Left forelimb (tissue), 1 donor: ENCODE results near the gene DHRS12.

Experiments
- DNase-seq: peaks from one replicate; pipeline ENCODE4 v3.0.0-alpha.2; 2018; ENCODE audit warnings: low spot score

Gene DHRS12

DNA sequence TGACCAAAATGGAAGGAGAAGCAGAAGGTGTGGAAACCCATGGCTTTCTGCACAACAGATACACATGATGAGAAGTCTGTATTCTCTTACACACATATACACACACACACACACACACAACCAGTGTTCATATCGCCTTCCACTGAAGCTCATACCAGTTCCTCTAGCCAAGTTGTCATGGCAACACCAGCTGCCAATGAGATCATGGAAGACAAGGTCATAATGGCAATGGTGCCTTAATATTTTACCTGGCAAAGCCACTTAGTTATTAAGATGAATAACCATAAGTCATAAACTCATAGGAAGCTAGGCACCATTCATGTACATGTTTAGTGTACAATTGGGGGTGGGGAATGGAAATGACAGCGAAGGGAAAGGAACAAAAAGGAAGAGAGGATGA, 2.6 kb upstream of the DHRS12 start:
- DNase-seq: no peak

GRCh38 chr13:51805925-51806324, 2.0 kb upstream of the DHRS12 start:
- DNase-seq: no peak

DNA sequence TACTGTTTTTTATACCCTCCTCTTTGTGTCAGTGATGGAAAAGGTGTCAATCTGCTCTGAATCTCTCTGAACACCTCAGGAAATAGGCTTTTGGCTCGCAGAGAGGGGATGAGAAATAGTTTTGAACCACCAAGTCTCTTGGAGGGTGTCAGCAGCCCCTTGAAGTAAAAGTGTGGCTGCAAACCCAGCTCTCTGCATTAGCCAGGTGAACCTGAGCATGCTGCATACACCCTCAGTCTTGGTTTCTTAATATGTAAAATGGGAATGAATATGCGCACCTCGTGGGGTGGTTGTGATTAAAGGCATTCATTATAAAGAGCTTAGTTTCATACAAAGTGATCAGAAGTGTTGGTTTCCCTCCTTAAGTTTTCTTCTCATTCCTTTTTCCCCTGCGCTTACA, 1.4 kb upstream of the DHRS12 start:
- no peak for DNase-seq

DNA sequence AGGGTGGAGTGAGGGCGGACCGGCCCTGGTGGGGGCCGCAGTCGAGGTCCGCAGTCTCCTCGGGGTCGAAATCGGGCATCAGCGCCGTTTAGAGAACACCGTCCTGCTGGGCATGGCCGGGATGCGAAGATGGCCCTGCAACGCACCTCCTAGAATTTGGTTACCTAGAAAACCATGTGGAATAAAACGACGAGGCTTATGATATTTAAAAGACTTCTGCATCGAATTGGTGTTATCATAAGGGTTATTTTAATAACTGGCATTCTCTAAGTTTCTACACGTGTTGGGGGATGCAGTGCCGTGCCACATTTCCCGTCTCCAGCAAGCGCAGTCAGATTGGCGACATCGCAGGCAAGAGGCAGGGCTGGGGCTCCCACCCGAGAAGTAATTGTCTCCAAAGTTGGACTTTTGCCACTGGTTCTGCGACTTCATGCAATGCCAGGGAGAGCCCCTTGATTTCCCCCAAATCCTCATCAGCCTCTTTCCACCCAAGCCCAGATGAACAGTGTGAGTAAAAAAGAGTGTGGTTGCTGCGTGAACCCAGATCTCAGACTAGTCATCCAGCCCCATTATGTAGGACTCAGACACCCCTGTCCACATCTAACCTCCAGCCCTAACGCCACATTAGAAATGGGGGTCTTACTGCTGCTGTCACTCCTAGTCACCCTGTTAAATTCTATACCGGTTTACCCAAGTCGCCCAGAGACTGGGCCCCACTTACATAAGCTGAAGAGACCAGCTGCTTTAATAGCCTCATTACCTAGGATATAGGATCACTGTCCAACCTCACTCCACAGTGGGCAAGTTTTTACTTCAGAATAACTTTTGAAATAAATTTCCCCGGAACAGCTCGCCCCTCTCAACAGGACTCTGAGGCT, 571 bp upstream of the DHRS12 start:
- no peak for DNase-seq

DNA sequence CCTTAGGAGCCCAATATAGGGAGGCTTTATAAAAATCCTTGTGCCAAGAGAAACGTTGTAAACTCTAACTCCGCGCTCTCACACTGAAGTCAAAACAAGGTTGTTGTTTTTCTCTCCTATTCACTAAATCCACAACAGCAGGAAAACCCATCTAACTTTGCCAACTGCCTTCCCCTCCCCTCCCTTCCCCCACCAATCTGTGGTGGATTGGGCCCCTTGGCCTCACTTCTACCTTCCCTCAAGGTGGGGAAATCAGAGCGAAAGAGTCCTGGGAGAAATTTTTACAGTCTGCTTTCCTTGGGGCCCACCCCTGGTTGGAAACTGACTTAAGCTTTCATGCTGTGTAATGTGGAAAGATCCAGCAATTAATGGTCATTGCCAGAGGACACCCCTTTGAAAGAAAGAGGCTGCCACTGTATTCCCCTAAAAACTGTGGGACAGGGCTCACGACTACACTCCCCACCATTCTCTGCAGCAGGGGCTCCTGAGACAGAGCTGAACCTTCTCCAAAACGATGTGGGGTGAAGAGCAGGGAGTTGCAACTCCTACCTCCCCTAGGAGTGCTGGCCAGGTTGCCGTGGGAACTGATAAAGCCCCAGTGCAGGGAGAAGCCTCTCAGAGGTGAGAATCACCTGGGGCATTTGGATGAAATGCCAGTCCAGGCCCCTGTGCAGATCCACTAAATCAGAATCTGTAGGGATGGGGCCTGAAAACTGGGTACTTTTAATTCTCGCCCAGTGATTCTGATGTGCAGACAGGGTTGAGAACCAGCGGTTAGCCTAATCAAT, 1.1 kb downstream of the DHRS12 start:
- DNase-seq: no peak

DNA sequence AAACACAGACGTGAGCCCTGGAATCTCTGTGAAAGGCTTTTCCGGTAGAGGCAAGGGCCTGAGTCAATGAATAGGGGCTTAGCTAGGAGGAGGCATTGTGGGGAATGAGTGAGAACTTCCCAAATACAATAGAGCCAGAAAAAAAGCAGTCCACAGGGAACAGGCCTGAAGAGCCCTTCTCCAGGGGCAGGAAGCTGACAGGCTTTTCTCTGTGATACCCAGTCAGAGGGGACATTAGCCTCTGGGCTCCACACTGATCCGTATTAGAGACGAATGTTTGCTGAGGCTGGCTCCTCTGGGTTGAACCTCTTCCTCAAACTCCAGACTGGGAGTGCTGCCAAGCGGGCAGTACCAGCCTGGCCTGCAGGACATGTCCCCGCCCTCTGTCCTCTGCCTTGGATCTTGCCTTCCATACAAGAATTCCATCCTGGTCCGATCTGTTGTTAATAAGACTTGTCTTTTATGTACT, 2.3 kb downstream of the DHRS12 start:
- DNase-seq: no peak

GRCh38 chr13:51800486-51800885, 3.5 kb downstream of the DHRS12 start:
- DNase-seq: no peak

GRCh38 chr13:51799261-51799660, 4.7 kb downstream of the DHRS12 start:
- no peak for DNase-seq

GRCh38 chr13:51797664-51798488, 6.1 kb downstream of the DHRS12 start:
- no peak for DNase-seq

DNA sequence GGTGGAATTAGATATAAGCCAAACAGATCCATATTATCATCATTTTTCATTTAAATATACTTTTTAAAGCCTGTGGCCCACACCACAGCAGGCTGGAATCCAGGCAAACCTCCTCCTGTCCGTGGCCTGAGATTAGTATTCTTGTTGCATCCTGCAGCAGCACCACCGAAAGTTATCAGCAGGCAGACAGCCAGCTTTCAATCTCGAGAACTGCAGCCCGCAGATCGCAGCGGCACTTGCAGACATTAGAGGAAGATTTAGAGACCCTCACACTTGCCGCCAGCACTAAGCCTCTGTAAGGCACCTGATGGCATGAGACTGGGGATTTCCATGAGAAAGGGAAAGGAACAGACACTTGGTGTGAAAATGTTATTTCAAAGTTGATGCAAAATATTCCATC, 7.4 kb downstream of the DHRS12 start:
- no peak for DNase-seq

GRCh38 chr13:51795419-51795818, 8.5 kb downstream of the DHRS12 start:
- no peak for DNase-seq

- DNase-seq: no peak
Observed at GRCh38 chr13:51794964-51795363, 9.0 kb downstream of the DHRS12 start.

- no peak for DNase-seq
Observed at GRCh38 chr13:51793570-51794271, 10.2 kb downstream of the DHRS12 start.

DNA sequence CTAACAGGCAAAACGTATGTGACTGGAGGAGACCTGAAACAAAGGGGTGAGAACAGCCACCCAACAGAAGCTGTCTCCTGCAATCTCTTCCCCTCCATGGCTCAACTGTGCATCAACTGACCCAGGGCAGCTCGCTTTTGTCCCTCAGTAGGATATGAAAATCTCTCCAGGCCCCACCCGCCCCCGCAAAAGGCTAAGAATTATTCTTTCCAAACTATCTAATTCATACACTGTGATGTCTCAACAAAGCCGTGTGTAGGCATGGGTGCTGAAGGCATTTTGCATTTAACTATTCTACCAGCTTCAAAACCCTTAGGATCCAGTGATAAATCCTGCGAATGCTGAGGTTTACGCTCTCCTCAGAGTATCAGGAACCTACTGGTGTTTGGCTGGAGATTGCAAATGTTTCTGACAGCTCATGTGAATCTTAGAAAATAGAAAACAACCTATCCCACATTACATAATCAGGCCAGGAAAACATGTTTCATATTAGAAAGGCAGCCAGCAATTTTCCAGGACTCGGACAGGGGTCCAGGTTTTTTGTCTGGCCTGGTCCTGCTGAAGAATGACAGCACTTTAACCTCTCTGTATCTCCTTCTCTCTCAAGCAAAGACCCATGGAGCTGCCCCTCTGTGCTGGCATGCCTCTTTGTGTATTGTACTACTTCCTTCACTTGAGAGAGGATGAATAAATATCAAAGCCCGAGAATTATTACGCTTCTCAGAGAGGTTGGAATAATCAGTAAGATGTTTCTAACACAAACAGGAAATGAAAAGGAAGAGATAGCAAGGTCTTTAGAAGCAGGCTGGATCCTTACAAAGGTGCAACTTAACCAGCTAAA, 17.3 kb downstream of the DHRS12 start:
- no peak for DNase-seq

DNA sequence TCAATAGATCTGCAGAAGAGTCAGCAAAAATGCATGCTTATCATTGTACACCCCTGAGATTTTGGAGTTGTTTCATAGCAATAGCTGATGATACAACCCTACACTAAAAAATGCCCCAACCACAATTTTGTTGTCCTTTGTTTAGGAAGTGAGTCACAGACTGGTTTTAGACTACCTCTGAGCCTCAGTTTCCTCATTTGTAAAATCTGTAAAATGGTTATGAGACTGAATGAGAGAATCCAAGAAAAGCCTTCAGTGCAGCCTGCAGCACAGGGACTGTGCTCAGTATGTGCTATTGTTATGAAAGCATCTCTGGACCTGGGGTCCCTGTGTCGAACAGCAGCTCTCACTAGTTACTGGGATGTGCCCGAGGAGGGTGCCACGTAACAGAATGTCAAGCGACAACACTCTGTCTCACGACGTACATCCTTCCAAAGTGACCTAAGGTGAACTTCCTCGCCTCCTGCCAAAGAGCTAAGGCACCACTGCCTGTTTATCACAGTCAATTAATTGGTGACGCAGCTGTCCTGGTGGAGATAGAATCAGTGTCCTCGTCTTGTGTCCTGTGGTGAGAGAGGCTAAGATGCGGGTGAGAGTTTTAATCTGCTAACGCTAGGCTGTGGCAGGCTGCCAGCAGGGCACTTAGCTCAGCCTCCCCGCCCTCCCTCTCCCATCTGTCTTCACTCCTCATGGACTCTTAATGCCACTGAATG, 18.1 kb downstream of the DHRS12 start:
- DNase-seq: no peak

DNA sequence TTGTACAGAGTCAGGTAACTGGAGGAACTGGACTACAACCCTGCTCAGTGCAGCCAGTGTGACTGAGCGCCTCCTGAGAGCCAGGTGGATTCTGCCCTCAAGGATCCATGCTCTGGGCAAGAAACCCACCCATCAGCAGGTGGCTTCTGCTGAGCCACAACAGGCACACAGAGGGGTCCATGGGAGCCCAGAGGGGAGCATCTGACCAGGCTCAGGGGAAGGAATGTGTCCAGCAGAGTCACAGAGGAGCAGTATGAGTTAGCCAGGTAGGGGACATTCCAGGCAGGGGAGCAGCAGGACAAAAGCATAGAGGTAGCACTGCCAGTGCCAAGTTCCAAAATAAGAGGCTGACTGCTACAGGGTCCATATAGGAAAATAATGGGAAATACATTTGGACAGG, 19.9 kb downstream of the DHRS12 start:
- no peak for DNase-seq

- DNase-seq: no peak
Observed at GRCh38 chr13:51783428-51784094, 20.4 kb downstream of the DHRS12 start.

DNA sequence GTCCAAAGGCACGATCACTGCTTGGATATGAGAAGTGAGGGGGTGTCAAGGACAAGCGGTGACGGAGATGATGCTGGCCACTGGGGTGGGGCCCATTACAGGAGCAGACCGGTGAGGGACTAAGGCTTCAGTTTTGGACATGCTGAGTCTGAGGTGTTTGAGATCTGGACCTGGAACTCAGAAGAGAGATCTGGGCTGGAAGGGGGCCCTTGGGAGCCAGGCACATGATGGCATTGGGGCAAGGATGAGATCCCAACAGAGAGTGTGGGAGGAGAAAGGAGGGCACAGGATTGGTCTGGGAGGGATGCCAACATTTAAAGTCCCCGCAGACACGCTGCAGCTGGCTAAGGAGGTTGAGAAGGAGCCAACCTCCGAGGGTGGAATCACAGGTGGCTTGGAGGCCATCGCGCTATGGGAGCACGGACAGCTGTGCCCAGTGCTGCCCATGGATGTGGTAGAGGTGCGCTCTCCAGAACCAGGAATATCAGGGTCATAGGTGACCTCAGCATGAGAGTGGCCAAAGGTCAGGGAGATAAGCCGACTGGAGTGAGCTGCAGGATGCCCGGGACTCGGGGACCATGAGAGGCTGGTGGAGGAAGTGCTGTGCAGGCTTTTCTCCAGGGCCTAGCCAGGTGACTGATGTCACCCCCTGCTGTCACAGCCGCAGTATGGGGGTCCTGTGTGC, 21.8 kb downstream of the DHRS12 start:
- DNase-seq: no peak
